A172 (cell line): Measurements from ENCODE around the gene RBMS3. TPM values are rescaled to one million over a fixed set of nuclear protein-coding genes. Genes with fewer than 3 reads are reported as not detected.
"Not testable (repeated sequence)": the region's sequence is repeated elsewhere in the genome, so short reads cannot be mapped to it uniquely, and the experiment has no call there.

ENCODE experiments used
- DNase-seq: peaks from one replicate; pipeline ENCODE4 v3.0.0-alpha.2; 2015; ENCODE audit warnings: low spot score
- total RNA-seq: library from RNA; depleted of rRNA; stranded (reverse); fragments of >200 nt; shearing (Covaris generic); gene quantifications from 2 replicates; pipeline ENCODE4 v1.2.3, GENCODE V29; 2014

The RBMS3 gene
- total RNA-seq, 1 experiment from 2014 or later, result 14.9 TPM

GRCh38 chr3:29481969-29482767, 201.3 kb downstream of the RBMS3 start:
- no peak for DNase-seq

DNA sequence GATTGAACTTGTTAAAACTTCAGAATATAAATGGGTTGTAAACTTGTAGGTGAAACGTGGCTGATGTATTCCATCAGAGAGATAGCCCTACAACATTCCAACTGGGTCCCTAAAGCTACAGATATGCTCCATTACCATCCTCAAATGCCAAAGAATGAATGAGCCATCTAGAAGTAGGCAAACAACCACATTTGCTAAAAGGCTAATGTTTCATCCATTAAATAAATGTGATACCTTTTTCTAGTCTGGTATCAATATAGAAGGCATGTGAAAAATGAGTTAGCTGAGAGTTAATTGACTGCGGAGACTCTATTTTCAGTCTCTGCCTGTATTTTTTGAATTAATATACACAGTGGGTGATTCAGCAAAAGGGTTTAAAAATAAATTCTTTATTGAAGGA, 203.8 kb downstream of the RBMS3 start:
- no peak for DNase-seq

GRCh38 chr3:29486096-29486495, 205.2 kb downstream of the RBMS3 start:
- DNase-seq, result no peak

DNA sequence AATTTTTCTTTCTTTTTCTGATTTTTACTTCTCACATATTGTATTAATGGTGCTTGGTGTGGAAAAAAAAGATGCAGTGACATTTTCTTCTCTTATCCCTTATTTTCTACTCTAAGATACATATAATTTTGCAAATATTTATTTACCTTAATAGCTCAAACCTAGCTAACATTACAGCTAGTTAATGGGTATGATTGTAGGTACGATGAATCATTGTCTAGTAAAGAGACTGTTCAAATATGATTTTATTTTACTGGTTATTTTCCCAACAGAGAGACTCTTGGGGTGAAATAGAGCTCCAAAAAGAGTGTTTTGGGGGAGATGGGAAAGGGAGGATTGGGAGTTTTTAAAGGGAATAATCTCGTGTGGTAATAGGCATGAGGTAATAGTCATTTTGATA, 206.0 kb downstream of the RBMS3 start:
- DNase-seq, result no peak

- DNase-seq, result no peak
Observed at GRCh38 chr3:29488922-29489321, 208.1 kb downstream of the RBMS3 start.

- no peak for DNase-seq
Observed at GRCh38 chr3:29493109-29493508, 212.2 kb downstream of the RBMS3 start.

- DNase-seq, result no peak
Observed at GRCh38 chr3:29494305-29495036, 213.6 kb downstream of the RBMS3 start.

DNA sequence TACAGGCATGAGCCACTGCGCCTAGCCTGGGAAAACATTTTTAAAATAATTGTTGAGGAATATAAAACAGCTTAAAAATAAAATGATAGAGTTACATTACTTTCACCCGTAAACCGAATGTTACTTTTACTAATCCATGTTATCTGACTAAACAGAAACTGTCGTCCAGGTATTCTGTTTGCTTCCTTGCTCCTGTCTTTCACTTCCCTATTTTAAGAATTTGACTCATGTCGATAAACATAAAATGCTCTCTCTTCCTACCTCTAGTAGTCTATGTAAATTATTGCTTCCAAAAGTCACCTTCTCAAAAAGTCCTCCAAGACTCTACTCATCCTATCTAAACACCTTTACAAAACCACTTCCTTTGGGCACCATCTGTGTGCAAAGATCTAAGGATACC, 216.4 kb downstream of the RBMS3 start:
- no peak for DNase-seq

GRCh38 chr3:29502771-29503170, 221.9 kb downstream of the RBMS3 start:
- no peak for DNase-seq

DNA sequence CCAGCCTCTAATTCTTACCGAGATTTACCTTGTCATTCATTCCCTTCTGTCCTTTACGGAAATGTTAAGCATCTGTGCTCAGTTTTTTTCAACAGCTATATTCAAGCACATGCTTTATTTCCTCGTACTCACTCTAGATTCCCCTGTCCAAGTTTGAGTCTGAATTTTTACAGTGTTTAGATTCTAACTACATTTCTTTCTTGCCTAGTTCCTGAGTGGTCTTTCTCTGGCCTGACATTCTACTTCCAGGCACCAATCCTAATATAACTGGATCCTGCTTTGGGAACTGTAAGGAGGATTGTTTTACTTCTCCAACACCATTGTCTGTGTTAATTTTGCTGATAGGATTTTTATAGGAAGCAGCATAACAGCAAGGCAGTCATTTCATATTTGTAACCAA, 222.4 kb downstream of the RBMS3 start:
- no peak for DNase-seq

GRCh38 chr3:29503958-29504357, 223.1 kb downstream of the RBMS3 start:
- DNase-seq, result no peak

DNA sequence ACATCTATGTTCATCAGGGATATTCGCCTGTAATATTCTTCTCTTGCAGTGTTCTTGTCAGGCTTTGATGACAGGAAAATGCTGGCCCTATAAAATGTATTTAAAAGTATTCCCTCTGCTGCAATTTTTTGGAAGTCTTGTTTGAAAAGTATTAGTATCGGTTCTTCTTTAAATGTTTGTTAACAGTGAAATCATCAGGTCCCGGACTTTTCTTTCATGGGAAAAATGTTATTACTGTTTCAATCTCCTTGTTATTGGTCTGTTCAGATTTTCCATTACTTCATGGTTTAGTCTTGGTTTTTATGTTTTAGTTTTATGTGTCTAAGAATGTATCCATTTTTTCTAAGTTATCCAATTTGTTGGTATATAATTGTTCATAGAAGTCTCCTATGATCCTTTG, 225.6 kb downstream of the RBMS3 start:
- no peak for DNase-seq

- no peak for DNase-seq
Observed at GRCh38 chr3:29511701-29512100, 230.8 kb downstream of the RBMS3 start.

DNA sequence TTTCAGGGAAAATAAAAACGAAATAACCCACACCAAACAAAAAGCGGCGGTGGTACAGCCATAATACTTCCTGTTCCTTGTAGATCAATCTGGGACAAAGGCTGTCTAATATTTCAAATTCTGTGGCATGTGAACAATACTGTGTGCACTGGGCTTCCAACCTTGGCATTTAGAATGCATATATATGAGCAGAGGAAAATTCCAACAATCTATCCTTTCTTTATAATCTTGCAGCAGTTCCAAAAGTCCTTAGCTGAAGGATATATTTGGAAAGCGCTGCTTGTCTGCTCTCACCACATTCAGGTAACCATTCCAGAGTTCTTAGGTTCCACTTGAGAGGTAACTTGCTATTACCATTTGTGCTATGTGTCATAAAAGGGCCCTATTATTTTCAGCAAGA, 231.8 kb downstream of the RBMS3 start:
- DNase-seq, result no peak

DNA sequence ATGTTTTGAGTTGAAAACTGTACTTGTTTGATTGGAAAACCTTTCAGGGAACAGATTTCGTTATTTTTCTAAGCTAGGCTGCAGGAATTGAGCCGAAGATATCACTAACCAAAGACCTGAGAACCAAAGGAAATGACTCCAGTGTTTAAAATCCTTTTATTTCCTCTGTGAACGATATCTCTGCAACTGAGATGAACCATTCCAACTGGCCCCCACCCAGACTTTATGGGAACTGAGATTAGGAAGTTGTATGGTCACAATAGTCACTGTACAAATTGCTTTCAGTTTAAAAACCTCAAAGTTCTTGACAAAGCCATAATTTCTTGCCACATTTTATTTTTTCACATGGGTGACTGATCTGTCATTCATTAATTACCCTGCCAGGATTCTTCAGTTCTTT, 232.4 kb downstream of the RBMS3 start:
- DNase-seq, result peak; percentile 37

GRCh38 chr3:29514170-29514569, 233.3 kb downstream of the RBMS3 start:
- no peak for DNase-seq

DNA sequence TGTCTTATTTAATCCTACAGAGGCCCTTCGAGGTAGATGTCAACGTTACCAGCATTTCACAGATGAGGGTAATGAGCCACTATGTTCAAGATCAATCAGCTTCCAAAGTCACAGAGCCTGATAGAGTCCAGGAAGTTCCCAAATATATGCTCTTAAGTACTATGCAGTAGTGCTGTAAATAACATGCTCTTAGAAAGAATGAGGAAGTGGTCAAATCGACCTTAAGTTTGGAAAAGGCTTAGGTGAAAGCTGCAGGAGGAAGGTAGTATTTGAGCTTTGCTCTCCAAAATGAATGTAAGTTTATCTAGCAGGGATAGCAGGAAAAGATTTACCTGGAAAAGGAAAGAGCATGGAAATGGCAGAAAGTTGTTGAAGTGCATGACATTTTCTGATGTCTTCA, 234.0 kb downstream of the RBMS3 start:
- DNase-seq, result no peak

DNA sequence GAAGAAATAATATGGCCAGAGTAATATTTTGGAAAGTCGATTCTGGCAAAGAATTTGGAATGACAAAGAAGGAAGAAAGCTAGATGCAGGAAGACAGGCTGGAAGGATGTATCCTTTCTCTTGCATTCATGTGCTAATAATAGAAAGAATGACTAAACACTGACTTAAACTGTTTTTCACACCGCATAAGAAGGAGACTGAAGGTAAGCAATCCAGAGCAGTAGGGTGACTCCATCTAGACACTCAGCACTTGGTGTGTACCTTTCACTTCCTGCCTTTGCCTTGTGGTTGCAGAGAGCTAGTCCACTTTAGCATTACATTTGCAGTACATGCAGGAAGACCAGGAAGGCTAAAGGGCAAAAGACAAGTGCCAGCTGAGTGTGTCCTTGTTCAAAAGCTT, 234.6 kb downstream of the RBMS3 start:
- DNase-seq, result peak; percentile 81

- DNase-seq, result no peak
Observed at GRCh38 chr3:29516164-29516563, 235.3 kb downstream of the RBMS3 start.

GRCh38 chr3:29520764-29521163, 239.9 kb downstream of the RBMS3 start:
- no peak for DNase-seq

DNA sequence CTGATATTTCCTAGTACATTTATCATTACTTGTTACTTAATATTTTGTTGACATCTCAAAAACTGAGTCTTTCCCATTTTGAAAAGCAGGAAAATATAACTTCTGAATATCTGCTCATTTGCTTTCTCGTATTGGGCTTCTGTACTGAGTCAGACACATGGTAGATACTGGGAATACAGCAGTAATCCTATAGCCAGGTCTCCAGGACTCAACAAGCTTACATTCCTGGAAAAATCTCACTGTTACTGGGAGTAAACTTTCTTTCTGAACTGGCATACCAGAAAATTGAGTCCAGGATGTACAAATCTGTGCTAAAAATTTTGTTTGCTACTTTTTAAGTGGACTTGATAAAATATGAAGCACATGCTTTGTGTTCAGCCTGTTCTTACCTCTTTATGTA, 240.4 kb downstream of the RBMS3 start:
- DNase-seq, result no peak

GRCh38 chr3:29521751-29522150, 240.9 kb downstream of the RBMS3 start:
- no peak for DNase-seq

GRCh38 chr3:29524433-29524832, 243.6 kb downstream of the RBMS3 start:
- not testable (repeated sequence) for DNase-seq
